Hematopoietic multipotent progenitor cell treated with erythropoietin and hydrocortisone succinate and interleukin-3 and kit ligand, for 4 days (in vitro differentiated cells): ENCODE measurements around the gene CFI.
"Not testable (repeated sequence)": the region's sequence is repeated elsewhere in the genome, so short reads cannot be mapped to it uniquely, and the experiment has no call there.

ENCODE experiments used
- DNase-seq: peaks from one replicate; pipeline ENCODE4 v3.0.0-alpha.2; 2015

The CFI gene

GRCh38 chr4:109795059-109795458 lies 6.7 kb downstream of the CFI start:
- DNase-seq = no peak

DNA sequence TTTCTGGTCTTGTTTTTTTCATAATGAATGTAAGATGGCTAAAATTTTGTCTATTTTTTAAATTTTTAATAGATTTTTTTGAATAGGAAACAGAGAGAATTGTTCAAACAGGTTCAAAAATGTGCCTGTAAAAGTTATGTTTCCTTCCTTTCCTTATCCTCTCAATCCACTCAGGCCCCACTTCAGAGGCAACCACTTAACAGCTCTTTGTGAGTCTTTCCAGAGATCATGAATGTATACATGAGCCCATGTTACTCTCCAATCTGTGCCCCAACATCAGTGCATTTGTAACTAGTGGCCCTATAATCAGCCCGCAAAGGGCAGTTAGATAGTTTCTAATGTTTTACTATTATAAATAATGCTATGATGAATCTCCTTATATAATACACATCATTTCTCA lies 14.0 kb downstream of the CFI start:
- no peak for DNase-seq

- no peak for DNase-seq
Observed at GRCh38 chr4:109786846-109787245, 15.0 kb downstream of the CFI start.

- not testable (repeated sequence) for DNase-seq
Observed at GRCh38 chr4:109782092-109782491, 19.7 kb downstream of the CFI start.

DNA sequence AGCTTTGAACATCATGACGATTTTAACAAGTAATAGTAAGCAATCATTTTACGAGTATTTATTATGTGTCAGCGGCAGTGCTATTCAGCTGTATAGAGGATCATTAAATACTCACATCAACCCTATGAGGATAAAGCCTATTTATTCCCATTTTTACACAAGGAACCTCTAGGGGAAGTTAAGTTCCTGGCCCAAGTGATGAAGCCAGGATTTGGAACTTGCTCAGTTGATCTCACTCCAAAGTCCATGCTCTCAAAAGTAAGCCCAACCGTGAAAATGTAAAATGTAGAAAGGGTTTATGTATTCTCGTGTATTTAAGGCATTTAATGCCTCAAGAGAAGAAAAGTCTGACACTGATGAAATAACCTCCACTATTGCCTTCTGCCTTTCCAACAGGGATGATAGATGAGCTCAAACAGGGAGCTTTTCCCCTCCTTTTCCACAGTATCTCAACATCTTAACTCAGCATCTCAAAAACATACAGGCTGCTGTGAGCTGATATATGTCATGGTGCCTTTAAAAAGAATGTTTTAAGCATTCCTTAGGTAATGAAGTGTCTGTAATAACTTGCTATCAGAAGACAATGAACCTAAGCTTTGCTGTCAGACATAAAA lies 36.9 kb downstream of the CFI start:
- DNase-seq = no peak

GRCh38 chr4:109764376-109764775 lies 37.4 kb downstream of the CFI start:
- DNase-seq = no peak

DNA sequence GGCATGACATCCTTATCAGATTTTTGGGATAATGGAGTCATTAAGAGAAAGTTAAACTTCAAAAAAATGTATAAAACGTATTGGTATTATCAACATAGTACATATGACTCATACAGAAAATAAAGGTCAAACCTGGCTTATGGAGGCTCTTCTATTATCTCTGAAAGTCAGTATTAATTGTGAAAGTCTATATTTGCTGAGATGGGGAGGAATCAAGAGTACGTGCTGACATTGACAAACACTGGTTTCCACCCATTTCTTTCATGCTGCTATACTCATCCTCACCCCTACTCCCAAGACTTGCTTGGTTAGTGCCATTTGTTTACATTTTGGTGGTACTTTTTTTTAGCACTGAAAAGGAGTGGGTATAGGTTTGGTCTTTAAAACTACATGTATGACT lies 41.1 kb downstream of the CFI start:
- no peak for DNase-seq

- no peak for DNase-seq
Observed at GRCh38 chr4:109755656-109756055, 46.1 kb downstream of the CFI start.

DNA sequence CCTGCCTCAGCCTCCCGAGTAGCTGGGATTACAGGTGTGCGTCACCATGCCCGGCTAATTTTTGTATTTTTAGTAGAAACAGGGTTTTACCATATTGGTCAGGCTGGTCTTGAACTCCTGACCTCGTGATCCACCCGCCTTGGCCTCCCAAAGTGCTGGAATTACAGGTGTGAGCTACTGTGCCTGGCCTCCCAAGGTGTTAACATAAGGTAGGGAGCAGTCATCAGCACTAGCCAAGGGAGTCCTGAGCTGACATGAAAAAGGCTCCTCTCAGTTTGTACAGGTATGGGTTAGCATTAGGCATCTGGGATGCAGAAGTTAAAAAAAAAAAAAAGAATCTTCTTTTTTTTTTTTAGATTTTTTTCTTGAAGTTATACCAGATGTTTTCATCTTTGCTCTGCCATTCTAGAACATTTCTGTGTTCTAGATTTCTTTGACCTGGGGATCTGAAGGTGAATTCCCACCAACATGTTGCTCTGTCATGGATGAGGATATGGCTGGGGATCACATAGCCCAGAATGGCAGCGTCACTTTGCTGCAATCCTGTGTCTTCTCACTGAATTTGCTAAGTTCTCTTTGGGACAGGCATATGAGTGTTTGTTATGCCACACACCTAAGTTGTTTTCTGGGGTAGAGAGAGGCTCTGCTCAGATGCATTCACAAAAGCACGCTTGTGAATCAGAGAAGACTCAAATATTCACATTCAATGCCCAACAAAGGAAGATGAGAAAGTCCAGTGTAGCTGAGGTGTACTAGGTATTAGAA lies 47.5 kb downstream of the CFI start:
- no peak for DNase-seq

DNA sequence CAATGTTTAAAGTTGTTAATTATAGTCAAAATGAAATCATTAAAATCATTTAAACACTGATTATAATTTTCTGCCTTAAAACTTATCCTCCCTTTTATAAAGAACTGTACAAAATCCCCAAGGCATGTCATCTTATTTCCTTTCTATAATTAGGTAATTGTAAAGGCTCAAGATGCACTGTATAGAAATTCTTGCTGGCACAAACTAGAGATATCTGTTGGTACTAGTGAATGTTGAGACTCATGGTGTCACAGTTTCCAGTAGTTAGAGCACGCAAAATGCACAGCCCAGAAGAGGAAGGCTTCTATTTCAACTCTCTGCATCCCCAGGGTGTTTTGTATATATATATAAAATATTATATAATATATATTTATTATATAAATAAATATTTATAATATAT lies 49.3 kb downstream of the CFI start:
- peak; percentile 47 for DNase-seq

DNA sequence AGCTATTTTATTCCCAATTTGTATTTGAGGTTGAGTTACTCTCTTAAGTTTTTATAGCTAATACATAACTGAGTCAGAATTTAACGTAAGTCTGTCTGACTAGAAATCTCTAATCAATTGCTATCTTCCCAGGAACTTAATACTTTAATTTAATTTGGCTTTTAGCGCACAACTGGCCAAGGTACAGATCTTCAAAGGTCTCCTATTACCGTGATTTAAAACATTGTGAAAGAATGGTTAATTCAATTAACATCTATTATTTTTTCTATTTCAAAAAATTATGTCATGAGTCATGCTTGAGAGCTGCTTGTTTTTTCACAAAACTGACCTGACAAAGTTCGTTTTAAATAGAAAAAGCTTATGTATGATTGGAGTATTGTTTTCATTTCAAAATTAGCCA lies 49.9 kb downstream of the CFI start:
- no peak for DNase-seq

GRCh38 chr4:109750652-109751244 lies 51.1 kb downstream of the CFI start:
- DNase-seq = no peak

- no peak for DNase-seq
Observed at GRCh38 chr4:109749388-109750082, 52.3 kb downstream of the CFI start.

GRCh38 chr4:109748114-109748513 lies 53.7 kb downstream of the CFI start:
- no peak for DNase-seq

DNA sequence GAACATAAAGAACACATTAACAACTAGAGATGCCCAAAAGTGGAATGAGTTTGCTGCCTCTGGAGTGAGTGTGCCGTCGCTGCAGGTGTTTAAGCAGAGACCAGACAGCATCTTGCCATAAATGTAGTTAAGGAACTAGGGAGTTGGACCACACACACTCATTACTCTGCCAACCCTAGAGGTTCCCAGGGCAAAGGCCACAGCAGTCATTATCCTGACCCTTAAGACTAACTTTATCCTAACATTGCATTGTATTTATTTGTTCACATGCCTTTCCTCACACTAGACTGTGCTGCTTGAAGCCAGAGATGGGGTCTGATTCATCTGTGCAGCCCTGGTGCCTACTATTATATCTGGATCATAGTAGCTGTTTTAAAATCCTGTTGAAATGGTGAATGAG lies 55.1 kb downstream of the CFI start:
- no peak for DNase-seq

- DNase-seq = no peak
Observed at GRCh38 chr4:109745830-109746229, 56.0 kb downstream of the CFI start.

GRCh38 chr4:109739547-109739946 lies 62.3 kb downstream of the CFI start:
- DNase-seq = no peak

DNA sequence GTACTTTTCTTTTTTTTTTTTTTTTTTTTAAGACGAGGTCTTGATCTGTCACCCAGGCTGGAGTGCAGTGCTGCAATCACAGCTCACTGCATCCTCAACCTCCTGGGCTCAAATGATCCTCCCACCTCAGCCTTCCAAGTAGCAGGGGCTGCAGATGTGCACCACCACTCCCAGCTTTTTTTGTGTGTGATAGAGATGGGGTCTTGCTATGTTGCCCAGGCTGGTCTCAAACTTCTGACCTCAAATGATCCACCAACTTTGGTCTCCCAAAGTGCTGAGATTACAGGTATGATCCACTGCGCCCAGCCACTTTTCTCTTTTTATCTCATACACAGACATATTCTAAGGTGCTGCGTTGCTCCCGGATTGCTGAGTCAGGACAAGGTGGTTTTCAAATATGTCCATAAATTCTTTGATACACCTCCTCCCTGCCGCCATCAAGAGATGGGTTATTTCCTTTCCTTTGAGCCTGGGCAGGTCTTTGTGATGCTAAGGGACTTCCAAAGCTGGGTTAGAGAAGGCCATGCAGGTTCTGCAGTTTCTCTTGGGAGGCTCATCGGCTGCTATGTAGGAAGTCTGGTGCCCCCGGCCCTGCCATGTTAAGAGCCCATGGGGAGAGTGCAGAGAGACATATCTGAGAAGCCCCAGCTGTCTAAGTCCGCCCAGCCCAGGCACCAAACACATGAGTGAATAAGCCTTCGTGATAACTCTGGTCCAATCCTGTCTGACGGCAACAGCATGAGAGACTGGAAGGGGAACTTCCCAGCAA lies 63.5 kb downstream of the CFI start:
- DNase-seq = no peak

- DNase-seq = no peak
Observed at GRCh38 chr4:109735566-109736365, 66.0 kb downstream of the CFI start.

DNA sequence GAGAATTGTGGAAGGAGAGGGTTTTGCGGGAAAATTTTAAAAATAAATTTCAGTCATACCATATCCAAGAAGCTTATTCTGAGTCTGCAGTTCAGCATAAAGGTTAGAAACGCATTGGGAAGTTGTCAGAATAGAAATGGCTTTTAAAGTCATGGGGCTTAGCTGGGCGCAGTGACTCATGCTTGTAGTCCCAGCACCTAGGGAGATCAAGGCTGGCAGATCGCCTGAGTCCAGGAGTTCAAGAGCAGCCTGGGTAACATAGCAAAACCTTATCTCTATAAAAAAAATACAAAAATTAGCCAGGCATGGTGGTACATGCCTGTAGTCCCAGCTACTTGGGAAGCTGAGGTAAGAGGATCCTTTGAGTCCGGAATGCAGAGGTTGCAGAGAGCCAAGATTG lies 68.1 kb downstream of the CFI start:
- DNase-seq = no peak

DNA sequence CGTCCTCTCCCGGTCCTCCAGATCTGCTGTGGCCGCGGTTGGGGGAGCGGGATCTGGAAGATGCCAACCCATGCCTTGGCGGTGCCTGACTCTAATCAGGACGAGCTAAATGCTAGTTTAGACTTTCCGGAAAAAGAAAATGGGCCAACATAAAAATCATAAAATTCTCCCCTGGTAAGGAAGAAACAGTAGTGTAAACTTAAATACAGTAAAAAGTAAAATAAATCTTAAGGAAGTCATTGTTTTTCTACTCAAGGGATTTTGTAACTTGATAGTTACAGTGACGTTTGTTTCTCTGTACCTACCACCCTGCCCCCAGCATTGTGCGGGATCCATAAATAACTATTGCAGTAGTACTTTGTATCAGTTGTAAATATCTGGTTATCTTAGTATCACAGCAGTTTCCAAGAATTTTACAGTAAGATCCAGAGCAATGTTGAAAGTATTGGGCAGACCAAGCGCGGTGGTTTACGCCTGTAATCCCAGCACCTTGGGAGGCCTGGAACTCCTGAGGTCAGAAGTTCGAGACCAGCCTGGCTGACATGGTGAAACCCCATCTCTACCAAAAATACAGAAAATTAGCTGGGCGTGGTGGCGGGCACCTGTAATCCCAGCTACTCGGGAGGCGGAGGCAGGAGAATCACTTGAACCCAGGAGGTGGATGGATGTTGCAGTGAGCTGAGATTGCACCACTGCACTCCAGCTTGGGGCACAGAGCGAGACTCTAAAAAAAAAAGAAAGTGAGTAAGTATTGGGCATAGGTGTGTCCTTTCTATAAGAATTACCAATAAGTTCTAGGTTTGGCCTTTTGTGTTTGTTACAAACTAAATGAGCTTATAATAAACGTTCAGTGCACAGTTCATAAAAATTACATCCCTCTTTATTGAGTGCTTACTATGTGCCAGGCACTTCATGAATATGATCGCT lies 70.9 kb downstream of the CFI start:
- DNase-seq = peak; percentile 27
